GM23248 (cell line): ENCODE results near the gene ARHGAP45. TPM values are rescaled to one million over a fixed set of nuclear protein-coding genes. Genes with fewer than 3 reads are reported as not detected.

ENCODE experiments used
- DNase-seq: peaks from one replicate; pipeline ENCODE4 v3.0.0-alpha.2; 2015
- H2AFZ ChIP-seq: fragments of 200-600 bp; sonication (generic); 2 replicates; pipeline ENCODE4 v1.6.1; 2016; ENCODE audit warnings: antibody characterized with exemption
- H3F3A ChIP-seq: fragments of 200-600 bp; sonication (generic); 2 replicates; pipeline ENCODE4 v1.6.1; 2016; ENCODE audit warnings: mild to moderate bottlenecking, antibody characterized with exemption, mixed run types; ENCODE audit not compliant: insufficient read depth
- H3K27ac ChIP-seq: fragments of 200-600 bp; sonication (generic); 2 replicates; pipeline ENCODE4 v1.5.1; 2016; ENCODE audit warnings: mild to moderate bottlenecking
- H3K27me3 ChIP-seq: fragments of 200-600 bp; sonication (generic); replicated peaks from 2 replicates; pipeline ENCODE4 v1.6.1; 2016; ENCODE audit warnings: mild to moderate bottlenecking; ENCODE audit not compliant: insufficient read depth
- H3K36me3 ChIP-seq: fragments of 200-600 bp; sonication (generic); 2 replicates; pipeline ENCODE4 v1.6.1; 2016; ENCODE audit warnings: low read depth, mild to moderate bottlenecking
- H3K4me1 ChIP-seq: fragments of 200-600 bp; sonication (generic); 2 replicates; pipeline ENCODE4 v1.6.1; 2016; ENCODE audit warnings: mild to moderate bottlenecking; ENCODE audit not compliant: insufficient read depth
- H3K4me2 ChIP-seq: fragments of 200-600 bp; sonication (generic); one replicate; pipeline ENCODE4 v1.6.1; 2016; ENCODE audit warnings: mild to moderate bottlenecking; ENCODE audit not compliant: unreplicated experiment
- H3K4me3 ChIP-seq: fragments of 200-600 bp; sonication (generic); 2 replicates; pipeline ENCODE4 v1.5.1; 2016; ENCODE audit warnings: mild to moderate bottlenecking
- H3K79me2 ChIP-seq: fragments of 200-600 bp; sonication (generic); 2 replicates; pipeline ENCODE4 v1.6.1; 2016; ENCODE audit warnings: mild to moderate bottlenecking; ENCODE audit not compliant: insufficient read depth
- H3K9ac ChIP-seq: fragments of 200-600 bp; sonication (generic); 2 replicates; pipeline ENCODE4 v1.6.1; 2016; ENCODE audit warnings: mild to moderate bottlenecking
- H3K9me2 ChIP-seq: fragments of 200-600 bp; sonication (generic); 2 replicates; pipeline ENCODE4 v1.6.1; 2016; ENCODE audit warnings: mixed run types, mild to moderate bottlenecking, moderate library complexity; ENCODE audit not compliant: insufficient read depth
- H3K9me3 ChIP-seq: fragments of 200-600 bp; sonication (generic); one replicate; pipeline ENCODE4 v1.6.1; 2017; ENCODE audit warnings: low read depth
- H4K20me1 ChIP-seq: fragments of 200-600 bp; sonication (generic); 2 replicates; pipeline ENCODE4 v1.6.0; 2016; ENCODE audit not compliant: insufficient read depth
- EZH2 ChIP-seq: fragments of 200-600 bp; sonication (generic); IDR thresholded peaks from 2 replicates; pipeline ENCODE4 v1.6.1; 2018; ENCODE audit warnings: antibody characterized with exemption, mild to moderate bottlenecking; ENCODE audit not compliant: insufficient read depth, poor library complexity, severe bottlenecking
- EZH2phosphoT487 ChIP-seq: fragments of 200-600 bp; sonication (generic); IDR thresholded peaks from 2 replicates; pipeline ENCODE4 v1.6.1; 2018; ENCODE audit warnings: antibody characterized with exemption, moderate library complexity, mild to moderate bottlenecking, low read depth; ENCODE audit not compliant: insufficient read depth
- WGBS, 2 experiments: methylation state at CpG; one replicate each; pipeline ENCODE4 v1.1.6; 2015 to 2017; ENCODE audit warnings: low lambda C conversion rate in 2 of 2, low coverage in 1 of 2; ENCODE audit errors: missing lambda C conversion rate in 2 of 2; 5-methylcytosine and 5-hydroxymethylcytosine counted together
- in situ Hi-C: fragments of 300-500 bp; cut with MboI; formaldehyde crosslinking; loops from 2 replicates; pipeline ENCODE4 v1.15.0; 2020
- polyA plus RNA-seq: library from polyadenylated mRNA; unstranded; fragments of >200 nt; fragmentation: Nextera tagmentation; extraction: Ambion mirVana; gene quantifications from 2 replicates; pipeline ENCODE4 v1.2.1, GENCODE V29; 2016
- total RNA-seq: library from RNA; depleted of rRNA; stranded (reverse); fragments of >200 nt; shearing (Covaris generic); gene quantifications from 2 replicates; pipeline ENCODE4 v1.2.3, GENCODE V29; 2014

The ARHGAP45 gene
- total and polyA plus RNA-seq, 2 experiments from 2014 or later: 3.5 to 6.3 TPM

- peak overlapping the region; percentile 61 for H3K4me2 ChIP-seq
- in situ Hi-C loops: no loop called here
- no peaks in the 10 kb centered on the region for H3K9me3 ChIP-seq
- no peak overlapping the region for H2AFZ ChIP-seq
- peaks cover 33% of the 10 kb centered on the region for H3K4me1 ChIP-seq
- no peaks in the 10 kb centered on the region for H3K27me3 ChIP-seq
- H3K4me3 ChIP-seq: peak overlapping the region; percentile 51
- WGBS, 2 experiments: 4 to 6% methylated on average over 20 of the region's 20 CpGs
- 0 out of 2 replicates have a peak, but pooled peaks cover 5% of the 10 kb centered on the region for H3K79me2 ChIP-seq
- TF ChIP-seq EZH2phosphoT487 (no peak), EZH2 (no peak)
- H3F3A ChIP-seq: peaks cover 41% of the 10 kb centered on the region
- peak overlapping the region; percentile 85 for H3K9ac ChIP-seq
- H3K9me2 ChIP-seq: no peaks in the 10 kb centered on the region
- DNase-seq: peak; percentile 77
- peak overlapping the region; percentile 99 for H3K27ac ChIP-seq
- no peaks in the 10 kb centered on the region for H4K20me1 ChIP-seq
- H3K36me3 ChIP-seq: no peaks in the 10 kb centered on the region
Measured at GRCh38 chr19:1103132-1103707, 36.3 kb downstream of the ARHGAP45 start.

GRCh38 chr19:1103708-1104310 lies 36.8 kb downstream of the ARHGAP45 start, which contains the start of gene GPX4:
GPX4 (plus strand) TSS chr19:1103994; CDS start chr19:1104044, 50 bp downstream.
- H3K79me2 ChIP-seq: 0 out of 2 replicates have a peak, but pooled peaks cover 5% of the 10 kb centered on the region
- DNase-seq: peak; percentile 100
- TF ChIP-seq EZH2phosphoT487 (no peak), EZH2 (no peak)
- 1 to 2% methylated on average over 59 to 65 of the region's 75 CpGs for WGBS, 2 experiments
- H3K4me3 ChIP-seq: peak within 1 kb of the TSS; percentile 71
- H3F3A ChIP-seq: peaks cover 40% of the 10 kb centered on the region
- H3K9ac ChIP-seq: peak within 1 kb of the TSS; percentile 88
- no peaks in the 10 kb centered on the region for H3K9me3 ChIP-seq
- no peak within 1 kb of the TSS for H2AFZ ChIP-seq
- in situ Hi-C loops: no loop called here
- peak within 1 kb of the TSS; percentile 99 for H3K27ac ChIP-seq
- peak within 1 kb of the TSS; percentile 78 for H3K4me2 ChIP-seq
- H3K9me2 ChIP-seq: no peaks in the 10 kb centered on the region
- no peaks in the 10 kb centered on the region for H3K36me3 ChIP-seq
- H4K20me1 ChIP-seq: no peaks in the 10 kb centered on the region
- H3K27me3 ChIP-seq: no peaks in the 10 kb centered on the region
- peaks cover 29% of the 10 kb centered on the region for H3K4me1 ChIP-seq

- no peak for TF ChIP-seq EZH2
- no peak for TF ChIP-seq EZH2phosphoT487
- DNase-seq: peak; percentile 89
- Histone ChIP-seq H3K4me3 (peak overlapping the region; percentile 71), H3K4me2 (peak overlapping the region; percentile 78), H3K27ac (peak overlapping the region; percentile 87), H3K9ac (peak overlapping the region; percentile 88), H3K4me1 (peaks cover 23% of the 10 kb centered on the region), H3K27me3 (no peaks in the 10 kb centered on the region), H3K79me2 (0 out of 2 replicates have a peak, but pooled peaks cover 5% of the 10 kb centered on the region), H2AFZ (no peak overlapping the region), H3K9me2 (no peaks in the 10 kb centered on the region), H3K9me3 (no peaks in the 10 kb centered on the region), H4K20me1 (no peaks in the 10 kb centered on the region), H3K36me3 (no peaks in the 10 kb centered on the region; the same call in 1 of the 2 replicates), H3F3A (peaks cover 33% of the 10 kb centered on the region)
- 2% methylated on average over 34 to 56 of the region's 93 CpGs for WGBS, 2 experiments
- in situ Hi-C loops: no loop called here
Measured at GRCh38 chr19:1104311-1105007, 37.5 kb downstream of the ARHGAP45 start.
